HG03565 (cell line): ENCODE results near the gene APPL2.

Experiments
- ATAC-seq: cut with Tn5 transposase; IDR thresholded peaks from one replicate; pipeline ENCODE4 v1.9.1; 2021; ENCODE audit warnings: mild to moderate bottlenecking, moderate library complexity; ENCODE audit not compliant: unreplicated experiment

Gene APPL2

DNA sequence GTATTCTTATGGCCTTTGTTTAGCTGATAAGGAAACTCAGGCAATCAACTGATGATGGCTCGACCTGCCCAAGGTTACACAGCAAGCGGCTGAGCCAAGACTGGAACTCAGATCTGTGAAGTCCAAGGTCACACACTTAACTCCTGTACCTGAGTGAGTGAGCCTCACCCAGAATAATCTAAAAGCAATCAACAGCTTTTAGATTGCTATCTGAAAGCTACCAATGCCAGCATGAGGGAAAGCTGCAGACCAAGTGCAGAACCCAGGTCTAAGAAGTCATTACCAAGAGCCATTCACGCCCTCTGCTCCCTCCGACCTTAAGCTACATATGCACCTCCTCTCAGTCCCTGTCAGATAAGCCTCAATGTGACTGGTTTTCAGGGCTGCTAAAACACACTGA is 12.1 kb downstream of the APPL2 start:
- ATAC-seq, result no peak

GRCh38 chr12:105223352-105223845 is 12.6 kb downstream of the APPL2 start:
- ATAC-seq, result no peak

GRCh38 chr12:105222726-105223351 is 13.1 kb downstream of the APPL2 start:
- ATAC-seq, result no peak

DNA sequence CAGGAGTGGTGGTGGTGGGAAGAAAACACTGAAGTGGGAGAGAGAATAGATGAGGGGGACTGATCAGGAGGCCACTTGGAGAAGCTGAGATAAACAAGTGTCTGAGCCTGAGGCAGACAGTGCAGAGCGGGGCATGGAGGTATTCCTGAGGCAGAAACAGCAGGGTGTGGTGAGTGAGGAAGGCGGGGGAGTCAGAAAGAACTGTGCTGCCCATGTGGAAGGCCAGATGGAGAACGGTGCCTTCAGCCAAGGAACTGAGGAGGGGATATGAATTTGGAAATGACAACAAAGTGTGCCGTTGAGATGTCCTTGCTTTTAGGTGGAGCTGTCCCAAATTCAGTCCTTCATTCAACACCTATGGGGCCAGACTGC is 13.7 kb downstream of the APPL2 start:
- no peak for ATAC-seq

DNA sequence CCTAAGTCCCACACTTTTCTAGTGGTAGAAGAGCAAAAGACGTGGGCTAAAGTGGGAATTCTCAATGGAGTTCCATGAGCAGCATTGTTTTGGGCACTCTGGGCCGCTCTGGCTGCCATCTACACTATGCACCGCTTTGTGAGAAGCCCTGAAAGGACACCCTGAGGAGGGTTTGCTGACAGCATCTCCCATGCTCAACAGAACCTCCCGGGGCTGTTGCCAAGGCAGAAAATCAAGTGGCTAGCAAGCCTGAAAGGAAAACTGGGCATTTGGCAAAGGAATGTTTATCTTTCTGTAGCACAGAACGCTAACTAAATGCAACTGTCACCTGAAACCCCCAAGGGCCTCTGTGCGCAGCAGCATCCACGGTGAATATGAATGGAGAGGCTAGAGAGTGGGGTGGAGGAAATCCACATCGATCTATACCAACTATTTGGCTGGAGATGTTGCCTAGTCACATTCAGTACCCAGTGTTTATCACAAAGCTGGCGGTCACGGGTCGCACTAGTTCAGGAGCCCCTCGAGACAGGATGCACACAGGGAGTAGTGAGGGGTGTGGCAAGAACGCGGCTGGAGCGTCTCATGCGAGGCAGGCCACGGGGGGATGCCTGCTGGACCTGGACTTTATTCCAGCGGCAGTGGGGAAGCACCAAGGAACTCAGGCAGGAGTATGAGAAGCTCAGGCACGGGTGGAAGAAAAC is 14.2 kb downstream of the APPL2 start:
- ATAC-seq, result no peak

- ATAC-seq, result no peak
These were observed 15.1 kb downstream of the APPL2 start for GRCh38 chr12:105220929-105221290.

DNA sequence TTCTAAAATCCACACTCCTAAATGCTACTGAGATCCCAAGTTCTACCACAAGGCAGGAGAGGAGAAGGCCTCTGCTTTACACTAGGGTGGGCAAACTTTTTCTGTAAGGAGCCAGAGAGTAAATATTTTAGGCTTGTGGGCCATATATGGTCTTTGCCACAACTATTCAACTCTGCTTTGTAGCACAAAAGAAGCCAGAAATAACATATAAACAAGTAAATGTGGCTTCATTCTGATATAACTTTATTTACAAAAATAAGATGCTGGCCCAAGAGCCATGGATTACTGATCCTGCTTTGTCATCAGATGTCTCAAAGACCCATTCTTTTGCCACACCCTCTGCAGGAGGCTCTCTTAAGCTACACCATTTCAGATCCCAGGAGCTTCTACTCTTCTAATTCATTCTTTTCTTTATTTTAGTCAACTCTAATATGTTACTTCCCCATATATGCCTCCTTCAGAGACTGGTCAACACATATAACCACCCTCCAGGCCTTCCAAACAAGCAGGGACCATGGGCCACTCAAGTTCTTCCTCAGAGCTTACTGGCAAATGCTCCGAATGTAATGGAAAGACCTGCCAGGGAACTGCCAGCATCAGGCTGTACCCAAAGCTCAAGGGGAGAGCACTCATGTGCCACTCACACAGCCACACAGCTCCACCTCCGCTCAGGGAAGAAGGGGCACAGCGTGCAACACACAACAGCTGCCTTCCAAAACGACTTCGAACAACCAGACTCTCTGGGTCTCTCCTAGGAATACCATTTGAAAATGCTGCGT is 15.6 kb downstream of the APPL2 start:
- ATAC-seq, result no peak

- no peak for ATAC-seq
These were observed 16.5 kb downstream of the APPL2 start for GRCh38 chr12:105219261-105220028.

DNA sequence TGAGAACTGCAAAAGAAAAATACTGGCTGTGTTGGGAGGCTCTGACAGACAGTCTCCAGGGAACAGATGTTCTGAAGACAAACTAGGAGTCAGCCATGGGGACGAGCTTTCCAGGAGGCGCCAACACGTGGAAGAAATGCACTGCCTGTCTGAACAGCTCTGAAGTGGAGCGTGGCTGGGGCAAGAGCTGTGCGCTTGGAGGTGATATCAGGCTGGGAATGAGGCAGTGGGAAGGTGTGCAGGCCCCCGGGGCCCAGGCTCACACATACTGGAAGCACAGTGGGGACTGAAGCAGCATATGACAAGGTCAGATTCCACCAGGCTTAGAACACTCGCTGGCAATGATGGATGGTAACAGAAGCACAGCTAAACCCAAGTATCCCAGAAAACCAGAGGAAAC is 17.5 kb downstream of the APPL2 start:
- ATAC-seq, result no peak

DNA sequence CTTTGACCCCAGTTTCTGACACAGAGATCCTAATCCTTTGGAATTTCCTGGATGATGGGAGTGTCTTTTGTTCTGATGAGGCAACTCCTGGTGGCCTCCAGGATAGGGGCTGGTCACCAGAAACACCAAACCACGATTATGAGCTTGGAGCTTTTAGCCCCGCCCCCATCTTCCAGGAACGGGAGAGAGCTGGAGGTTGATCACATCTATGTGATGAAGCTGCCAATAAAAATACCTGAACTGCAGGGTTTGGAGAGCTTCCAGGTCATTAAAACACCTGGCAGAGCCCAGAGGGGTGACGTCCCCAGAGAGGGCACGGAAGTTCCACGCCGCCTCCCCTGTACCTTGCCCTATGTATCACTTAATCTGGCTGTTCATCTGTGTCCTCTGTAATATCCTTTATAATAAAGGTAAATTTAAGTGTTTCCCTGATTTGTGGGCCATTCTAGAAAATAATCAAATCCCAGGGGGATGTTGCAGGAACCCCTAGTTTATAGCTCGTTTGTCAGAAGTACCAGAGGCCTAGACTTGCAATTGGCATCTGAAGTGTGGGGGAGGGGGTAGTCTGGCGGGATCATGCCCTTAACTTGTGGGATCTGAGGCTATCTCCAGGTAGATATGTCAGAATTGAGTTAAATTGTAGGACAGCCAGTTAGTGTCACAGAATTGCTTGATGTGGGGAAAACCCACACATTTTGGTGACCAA is 21.2 kb downstream of the APPL2 start:
- no peak for ATAC-seq

- no peak for ATAC-seq
These were observed 21.8 kb downstream of the APPL2 start for GRCh38 chr12:105214148-105214547.

GRCh38 chr12:105212438-105212837 is 23.5 kb downstream of the APPL2 start:
- ATAC-seq, result no peak

DNA sequence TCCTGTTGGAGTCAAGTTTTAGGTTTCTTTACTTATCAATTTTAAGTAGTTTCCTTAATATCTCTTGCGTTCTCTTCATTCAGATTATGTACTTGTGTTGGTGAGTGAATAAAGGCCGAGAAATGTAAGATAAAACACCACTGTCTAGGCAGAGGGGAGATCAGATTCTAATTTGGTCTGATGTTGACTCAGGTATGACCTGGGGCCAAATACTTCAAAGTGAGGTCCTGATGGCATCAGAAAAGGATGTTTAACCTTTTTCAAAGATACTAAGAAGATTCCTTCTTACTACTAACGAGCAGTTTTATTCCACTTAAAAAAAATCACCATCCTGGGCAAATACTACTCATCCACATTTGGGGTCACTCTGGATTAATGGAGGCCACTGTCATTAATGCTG is 26.9 kb downstream of the APPL2 start:
- ATAC-seq, result no peak

- no peak for ATAC-seq
These were observed 29.1 kb downstream of the APPL2 start for GRCh38 chr12:105206686-105207374.

- ATAC-seq, result no peak
These were observed 30.5 kb downstream of the APPL2 start for GRCh38 chr12:105205322-105206048.

GRCh38 chr12:105204916-105205315 is 31.1 kb downstream of the APPL2 start:
- no peak for ATAC-seq

DNA sequence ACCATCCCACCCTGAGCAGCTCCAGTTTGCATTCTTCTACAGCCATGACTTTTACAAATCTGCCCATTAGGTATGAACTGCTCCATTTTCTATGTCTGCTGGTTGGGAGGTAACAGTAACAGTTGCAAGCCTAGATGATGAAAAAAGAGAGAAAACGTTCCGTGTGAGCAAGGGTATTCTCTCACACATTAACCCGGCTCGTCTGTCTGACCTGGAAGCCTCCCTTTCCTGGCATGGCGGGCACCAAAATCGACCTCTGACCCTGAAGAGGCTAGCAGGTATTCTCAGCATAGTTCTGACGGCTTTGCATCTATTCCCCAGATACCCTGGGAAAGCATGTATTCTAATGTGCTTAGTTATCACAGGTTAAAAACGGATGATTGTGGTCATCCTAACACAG is 31.8 kb downstream of the APPL2 start:
- ATAC-seq, result no peak

GRCh38 chr12:105202202-105202601 is 33.8 kb downstream of the APPL2 start:
- no peak for ATAC-seq

GRCh38 chr12:105201299-105201698 is 34.7 kb downstream of the APPL2 start:
- ATAC-seq, result no peak
